NCI-H510A treated with DMSO at 0.1 percent for 48 hours (cell line): ENCODE data around the gene ADD1.
A peak's percentile ranks its signal among the peaks of the same experiment; 100 is the strongest.
"Not testable (repeated sequence)": the region's sequence is repeated elsewhere in the genome, so short reads cannot be mapped to it uniquely, and the experiment has no call there.

Source experiments
- DNase-seq: peaks from one replicate; lab custom pipeline; 2025; lab: John Stamatoyannopoulos, UW

The ADD1 gene

DNA sequence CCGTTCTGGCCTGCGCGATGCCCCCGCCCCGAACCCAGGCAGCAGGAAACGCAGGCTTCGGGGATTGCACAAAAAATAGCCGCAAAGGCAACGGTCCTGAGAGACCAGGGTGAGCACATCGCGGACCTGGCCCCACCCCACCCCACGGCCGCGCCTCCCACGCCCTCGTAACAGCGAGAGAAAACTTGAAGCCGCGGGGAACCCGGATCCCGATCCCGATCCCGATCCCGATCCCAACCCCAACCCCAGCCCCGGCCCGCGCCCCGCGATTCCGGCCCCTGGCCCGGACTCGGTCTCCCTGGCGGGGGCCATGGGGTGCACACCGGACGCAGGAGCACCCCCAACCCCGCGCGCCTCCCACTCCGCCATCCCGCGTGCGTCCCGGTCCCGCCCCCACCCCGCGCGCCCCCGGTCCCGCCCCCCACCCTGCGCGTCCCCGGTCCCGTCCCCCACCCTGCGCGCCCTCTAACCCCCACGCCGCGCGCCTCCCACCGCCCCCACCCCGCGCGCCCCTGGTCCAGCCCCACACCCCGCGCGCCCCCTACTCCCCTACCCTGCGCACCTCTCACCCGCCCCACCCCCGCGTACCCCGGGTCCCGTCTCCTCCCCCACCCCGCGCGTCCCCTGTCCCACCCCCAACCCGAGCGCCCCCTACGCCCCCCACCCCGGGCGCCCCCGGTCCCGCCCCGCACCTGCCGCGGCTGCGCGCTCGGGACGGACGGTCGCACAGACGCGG, 90.6 kb downstream of the ADD1 start:
- DNase-seq: no peak

DNA sequence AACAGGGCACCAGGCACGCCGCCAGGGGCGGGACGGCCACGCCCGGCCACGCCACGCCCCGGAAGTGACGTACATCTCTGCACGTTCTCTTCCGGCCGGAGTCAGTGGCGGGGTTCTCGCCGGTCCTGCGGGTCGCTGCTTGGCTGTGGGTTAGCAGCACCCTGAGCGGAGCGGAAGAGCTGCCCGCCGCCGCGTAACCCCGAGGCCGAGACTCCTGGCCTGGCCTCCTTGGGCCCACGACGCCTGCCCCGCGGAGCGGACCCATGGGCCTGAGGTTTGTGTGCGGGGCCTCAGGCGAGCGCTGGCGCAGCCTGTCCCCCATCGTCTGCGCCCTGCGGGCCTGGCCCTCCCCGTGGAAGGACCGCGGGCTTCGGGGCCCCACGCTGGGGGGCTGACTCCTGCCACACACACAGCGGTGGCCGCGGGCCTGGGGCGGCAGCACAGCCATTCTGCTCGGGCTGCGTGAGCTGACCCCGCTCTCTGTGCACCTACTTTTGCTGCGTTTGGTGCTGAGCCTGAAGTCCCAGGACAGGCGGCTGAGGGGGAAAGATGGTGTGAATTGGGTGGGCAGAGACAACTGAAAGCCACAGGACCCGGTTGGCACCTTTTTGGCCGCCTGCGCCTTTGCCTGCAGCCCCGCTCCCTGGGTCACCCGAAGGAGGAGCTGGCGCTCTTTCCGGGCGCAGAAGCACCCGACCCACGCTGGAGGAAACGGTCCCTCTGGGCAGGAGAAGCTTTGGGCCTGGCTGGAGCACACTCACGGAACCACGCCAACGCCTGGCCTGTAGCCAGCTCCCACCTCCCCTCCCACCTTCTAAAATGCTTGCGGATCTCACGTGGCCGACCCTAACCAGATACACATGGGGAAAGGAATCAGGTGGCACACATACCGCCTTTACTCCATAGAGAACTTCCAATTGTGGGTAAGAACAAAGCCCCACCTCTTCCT, 91.4 kb downstream of the ADD1 start:
- DNase-seq: peak; percentile 44

DNA sequence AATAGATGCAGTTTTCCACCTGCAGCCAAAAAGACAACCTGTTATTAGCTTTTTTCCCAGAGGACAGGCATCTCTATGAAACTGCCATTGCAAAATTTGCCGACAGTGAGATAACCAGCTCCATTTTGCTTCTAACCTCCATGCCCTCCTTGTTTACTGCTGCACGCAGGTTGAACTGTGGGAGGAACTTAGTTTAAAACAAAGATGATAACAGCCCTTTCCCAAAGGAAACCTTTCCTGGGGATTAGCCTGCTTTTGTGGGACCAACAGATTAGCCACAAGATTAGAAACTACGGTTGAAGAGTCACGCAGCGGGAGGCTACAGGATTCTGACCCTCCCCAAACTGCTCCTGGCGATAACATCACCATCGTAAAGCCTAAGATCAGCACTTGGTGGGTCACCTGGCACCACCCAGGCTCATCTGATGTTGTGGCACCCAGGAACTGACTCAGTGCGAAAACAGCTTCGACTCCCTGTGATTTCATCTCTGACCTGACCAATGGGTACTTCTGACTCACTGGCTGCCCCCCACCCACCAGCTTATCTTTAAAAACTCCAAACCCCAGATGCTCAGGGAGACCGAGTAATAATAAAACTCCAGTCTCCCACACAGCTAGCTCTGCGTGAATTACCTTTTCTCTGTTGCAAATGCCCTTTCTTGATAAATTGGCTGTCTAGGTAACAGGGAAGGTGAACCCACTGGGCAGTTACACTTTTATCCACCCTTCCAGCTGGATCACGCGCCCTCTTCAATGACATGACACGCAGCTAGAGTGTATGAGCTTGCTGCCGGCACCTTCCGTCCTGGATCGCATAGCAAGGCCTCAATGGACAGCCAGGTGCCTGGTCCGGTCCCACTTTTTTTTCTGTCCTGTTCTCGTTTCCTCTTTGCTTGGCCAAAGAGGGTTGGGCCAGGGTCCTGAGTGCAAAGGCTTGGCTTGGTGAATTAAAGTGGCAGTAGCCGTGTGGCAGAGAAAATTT, 92.4 kb downstream of the ADD1 start:
- DNase-seq: peak; percentile 5

DNA sequence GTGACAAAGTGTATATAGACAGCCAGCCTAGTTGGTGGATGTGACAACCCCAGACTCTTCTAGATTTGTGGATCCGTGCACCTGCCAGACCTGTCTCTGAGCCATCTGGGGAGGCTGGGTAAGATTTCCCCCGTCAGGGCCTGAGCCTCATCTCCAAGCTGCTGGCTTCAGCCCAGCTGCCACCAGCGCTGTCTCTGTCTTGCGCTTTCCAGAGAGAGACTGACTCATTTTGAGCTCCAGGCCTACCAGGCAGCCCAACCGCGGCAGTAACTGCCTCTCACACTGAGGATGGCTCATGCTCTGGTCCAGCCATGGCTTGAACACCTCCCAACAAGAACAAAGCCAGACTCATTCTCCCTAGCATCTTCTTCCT, 93.1 kb downstream of the ADD1 start:
- DNase-seq: no peak

DNA sequence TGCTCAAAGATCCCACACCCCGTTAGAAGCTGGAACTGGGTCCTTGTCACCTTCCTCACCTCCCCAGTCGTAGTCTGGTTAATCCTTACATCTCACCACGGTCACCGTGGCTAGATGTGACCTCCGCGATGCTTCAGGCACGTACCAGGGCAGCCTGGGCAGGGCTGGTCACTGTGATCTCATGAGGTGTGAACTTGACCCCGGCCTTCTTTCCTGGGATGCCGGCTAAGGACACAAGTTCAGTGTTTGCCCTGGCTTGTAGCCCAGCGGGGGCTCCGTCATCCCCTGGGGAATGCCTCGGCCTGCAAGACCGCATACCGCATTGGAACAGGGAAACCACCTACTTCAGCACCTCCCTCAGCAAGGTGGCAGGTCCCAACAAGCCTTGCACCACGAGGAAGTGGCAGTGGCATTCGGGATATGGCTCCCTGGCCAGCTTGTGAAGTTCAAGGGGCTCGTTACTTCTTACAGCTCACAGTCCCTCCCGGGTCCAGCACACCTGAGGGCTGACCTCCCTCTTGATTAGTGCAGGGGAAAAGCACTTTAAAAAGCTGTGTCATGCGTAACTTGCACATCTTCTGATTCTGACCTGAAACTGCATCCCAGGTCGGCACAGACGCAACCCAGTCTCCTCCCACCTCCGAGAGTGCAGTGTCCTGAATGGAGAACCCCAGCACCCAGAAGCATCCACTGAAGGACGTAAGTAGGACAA, 93.7 kb downstream of the ADD1 start:
- DNase-seq: no peak

DNA sequence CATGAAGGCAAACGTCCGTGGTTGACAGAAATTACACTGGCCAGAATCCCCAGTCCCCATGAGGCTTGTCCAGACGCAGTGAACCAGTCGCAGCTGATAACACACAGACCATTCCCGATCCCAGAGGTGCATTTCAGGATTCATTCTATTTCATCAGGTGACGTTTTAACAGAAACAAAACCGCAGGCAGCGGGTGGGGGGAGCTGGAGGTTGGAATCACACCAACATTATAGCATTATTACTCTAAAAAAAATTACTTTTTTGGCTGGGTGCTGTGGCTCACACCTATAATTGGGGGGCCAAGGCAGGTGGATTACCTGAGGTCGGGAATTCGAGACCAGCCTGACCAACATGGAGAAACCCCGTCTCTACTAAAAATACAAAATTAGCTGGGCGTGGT, 94.3 kb downstream of the ADD1 start:
- DNase-seq: no peak

DNA sequence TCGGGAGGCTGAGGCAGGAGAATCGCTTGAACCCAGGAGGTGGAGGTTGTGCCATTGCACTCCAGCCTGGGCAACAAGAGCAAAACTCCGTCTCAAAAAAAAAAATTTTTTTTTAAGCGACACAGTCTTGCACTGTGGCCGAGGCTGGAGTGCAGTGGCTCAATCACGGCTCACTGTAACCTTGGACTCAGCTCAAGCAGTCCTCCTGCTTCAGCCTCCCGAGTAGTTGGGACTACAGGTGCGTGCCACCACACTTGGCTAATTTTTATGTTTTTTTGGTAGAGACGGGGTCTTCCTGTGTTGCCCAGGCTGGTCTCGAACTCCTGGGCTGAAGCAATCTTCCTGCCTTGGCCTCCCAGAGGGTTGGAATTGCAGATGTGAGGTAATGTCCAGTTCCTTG, 94.8 kb downstream of the ADD1 start:
- DNase-seq: not testable (repeated sequence)

DNA sequence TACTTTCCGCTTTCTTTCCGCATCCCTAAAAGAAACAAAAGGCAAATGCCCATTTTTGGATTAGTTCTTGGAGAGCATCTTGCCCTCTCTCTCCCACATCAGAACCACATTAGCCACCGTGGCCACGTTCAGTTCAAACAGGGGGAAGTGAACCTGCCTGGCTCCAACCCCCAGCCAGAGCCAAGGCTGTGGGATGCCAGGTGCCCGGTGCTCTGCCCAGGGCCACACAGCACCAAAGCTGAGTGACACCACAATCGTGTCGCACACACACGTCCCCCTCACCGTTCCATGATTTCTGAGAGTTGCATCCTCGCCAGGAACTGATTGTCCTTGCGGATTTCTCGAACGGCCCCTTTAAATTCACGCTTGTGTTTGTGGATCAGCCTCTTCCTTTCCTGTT, 95.3 kb downstream of the ADD1 start:
- DNase-seq: no peak

DNA sequence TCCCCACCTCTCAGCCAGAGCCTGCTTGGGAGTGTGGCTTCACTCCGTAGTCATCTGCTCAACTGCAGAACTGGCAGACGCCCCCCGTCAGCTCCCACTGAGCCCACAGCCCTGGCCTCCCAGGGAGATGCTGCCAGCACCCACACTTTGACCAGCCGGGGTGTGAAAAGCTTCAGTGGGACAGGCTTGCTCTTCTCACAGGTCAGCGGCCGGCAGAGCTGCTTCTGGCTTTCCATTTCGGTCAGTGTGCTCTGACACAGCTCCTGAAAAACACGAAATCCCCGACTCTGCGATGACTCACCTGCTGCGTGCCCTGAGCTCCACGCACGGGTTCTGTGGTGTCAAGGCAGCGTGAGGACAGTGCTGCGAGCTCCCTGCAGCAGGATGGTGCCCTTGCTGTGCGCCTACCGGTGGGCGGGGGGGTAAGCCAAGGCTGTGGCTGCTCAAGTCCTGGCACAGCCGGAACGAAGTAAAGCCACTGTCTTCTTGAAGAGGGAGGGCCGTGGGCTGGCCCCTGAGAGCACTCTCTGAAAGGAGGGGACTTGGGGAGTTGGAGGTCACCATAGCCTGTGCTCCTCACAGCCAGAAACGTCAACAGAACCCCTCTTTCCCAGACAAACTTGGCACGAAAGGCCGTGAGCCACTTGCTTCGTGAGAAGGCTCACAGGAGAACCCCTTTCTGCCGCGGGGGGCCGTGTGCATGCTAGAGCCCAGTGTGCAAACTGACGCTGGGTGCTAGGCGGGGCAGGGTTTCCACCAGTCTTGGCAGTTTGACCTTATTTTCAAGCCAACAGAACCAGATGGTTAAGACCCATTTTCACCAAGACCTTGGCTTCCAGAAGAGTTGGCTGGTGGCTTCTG, 96.0 kb downstream of the ADD1 start:
- no peak for DNase-seq

DNA sequence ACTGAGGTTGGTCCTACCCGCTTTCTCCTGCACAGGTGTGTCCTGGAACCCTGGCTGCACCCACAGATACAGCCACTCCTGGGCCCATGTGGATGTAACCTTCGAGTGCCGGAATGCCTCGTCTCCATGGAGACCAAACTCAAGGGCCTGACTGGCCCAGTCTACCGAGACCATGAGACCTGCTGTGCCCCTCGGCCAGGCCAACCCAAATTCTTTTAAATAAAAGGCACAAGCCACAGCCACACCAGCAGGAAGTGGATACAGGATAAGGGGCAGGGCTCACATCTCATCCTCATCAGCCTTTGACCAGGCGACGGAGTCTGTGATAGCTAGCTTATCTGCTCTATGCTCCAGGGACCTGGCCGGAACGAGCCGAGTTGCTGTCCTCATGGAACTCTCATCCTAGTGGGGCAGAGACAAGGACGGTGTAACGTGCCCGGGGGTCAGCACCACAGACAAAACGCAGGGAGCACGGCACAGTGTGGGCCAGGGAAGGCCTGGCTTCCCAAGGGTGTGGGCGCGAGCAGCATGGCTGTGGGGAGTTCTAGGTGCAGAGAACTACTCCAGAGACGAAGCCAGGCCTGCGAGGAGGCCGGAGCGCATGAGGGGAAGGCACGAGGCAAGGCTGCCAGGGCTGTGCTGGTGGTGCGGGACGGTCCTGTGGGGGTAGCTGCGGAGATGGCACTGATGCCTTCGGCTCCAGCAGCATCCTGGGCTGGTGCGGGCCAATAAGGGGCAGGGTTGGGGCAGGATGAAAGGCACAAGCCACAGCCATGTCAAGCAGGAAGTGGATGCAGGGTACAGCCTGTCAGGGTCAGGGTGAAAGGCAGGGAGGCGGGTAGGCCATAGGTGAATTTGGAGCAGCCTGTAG, 96.9 kb downstream of the ADD1 start:
- no peak for DNase-seq

DNA sequence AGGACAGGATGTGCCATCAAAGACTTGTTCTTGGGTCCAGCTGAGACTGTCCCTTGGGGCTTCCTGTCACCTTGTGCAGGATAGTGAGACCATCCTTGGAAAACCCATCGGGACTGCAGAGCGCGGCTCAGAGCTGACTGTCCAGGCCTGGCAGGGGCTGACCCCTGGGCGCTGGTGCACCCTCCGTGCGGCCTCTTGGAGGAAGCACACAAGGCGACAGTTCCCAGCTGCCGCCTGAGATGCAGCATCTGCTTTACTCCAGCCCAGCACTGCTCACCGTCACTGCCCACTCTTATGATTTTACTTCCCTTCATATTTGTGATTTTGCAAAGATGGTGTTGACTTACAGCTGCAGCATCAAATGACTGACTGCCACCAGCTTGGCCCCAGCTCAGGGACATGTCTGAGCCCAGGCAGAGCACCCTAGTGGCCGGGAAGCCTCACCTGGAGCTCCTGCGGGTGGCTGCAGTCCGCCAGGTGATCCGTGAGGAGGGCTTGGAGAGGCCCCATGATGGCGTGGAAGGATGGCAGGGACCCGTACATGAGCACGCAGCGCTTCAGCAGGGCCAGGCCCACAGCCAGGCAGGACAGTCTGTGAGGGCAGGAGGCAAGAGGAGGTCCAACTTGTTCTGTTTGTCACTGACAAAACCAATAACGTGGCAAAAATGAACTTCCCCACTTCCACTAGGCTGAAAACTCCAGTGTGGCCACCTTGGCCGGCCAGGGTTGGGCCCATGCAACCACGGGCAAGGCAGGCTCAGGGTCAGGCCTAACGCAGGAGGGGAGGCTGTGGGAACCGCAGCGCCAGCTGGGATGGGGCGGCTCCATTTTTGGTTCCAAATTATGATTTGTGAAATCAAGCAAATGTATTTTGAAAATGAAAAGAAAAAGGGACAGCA, 97.7 kb downstream of the ADD1 start:
- DNase-seq: no peak

DNA sequence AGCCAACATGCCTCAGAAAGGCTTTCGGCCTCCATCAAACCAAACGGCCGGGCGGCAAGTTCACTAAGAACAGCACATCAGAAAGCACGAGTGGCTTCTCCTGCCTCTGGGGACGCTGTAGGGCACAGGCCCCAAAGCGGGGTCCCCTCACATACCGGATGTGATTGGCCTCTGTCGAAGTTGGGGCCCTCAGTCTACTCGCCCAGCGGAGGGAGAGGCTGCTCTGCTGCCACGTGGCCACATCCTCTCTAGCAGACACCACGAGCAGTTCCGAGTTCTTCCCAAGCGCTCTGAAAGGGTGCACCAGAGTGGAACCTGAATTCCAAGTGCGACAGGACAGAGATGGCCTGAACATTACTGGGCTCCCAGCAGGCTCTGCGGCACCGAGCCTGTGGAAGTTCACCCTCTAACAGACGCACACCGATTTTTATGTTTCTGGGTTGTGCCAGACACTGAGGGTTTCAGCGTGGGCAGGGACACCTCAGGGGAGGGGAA, 98.4 kb downstream of the ADD1 start:
- no peak for DNase-seq

DNA sequence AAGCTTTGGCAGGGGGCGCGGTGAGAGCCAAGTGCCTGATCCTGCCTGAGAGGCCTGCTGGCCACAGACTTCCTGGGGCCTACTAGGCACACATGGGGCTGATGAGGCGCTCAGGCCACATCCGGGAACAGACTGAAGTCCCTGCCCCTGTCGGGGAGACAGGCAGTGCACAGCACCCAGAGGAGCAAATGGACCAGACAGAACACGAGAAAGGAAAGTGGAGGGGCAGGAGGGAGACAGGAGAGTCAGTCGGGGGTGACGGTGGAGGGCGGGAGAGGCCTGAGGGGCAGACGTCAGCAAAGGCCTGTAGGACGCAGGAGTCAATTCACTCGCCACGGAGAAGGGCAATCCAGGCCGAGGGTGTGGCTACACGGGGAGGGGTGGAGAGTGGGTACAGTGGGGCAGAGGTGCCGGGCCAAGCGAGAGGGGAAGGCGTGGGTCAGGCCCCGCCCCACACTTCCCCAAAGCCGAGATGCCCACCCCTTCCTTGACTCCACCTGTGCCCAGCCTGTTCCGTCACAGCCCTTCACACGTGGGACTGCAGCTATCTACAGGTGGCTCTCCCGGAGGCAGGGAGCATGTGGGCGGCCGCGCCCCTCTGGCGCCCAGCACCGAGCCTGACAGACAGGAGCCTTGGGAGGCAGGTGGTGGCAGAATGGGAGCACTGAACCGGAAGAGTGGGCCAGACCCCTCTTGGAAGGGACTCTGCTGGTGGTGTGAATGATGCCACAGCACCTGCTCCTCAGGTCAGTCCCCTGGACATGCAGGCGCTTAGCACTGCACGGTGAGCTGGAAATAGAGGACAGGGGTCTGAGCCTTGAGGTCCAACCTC, 99.1 kb downstream of the ADD1 start:
- DNase-seq: no peak

DNA sequence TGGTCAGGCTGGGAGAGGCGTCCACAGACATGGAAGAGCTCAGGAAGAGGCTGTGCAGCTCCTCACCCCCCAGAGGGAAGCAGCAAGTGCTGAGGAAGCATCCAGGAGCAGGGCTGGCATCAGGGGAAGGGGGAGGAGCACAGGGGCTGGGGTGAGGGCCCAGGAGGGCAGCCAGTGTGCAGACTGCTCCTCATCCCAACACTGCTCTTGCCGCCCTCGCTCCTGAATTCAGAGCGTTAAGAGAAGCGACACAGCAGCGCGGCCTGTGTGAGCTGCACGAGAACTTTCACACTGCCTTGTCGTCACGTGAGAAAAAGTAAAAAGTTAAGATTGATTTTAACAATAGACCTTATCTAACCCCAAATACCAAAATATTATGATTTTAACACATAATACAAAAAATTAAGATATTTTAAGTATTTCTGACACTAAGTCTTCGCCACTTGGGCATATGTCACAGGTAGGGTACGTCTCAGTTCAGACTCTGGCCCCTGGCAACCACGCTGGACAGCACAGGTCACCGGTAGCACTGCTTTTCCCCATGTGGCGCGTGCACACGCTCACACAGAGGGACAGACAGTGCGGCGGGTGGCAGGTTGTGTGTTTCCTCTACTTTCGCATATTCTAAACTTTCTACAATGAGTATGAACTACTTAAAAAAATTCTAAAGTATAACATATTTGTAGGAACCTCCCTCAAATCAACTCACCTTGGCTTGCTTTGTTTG, 99.9 kb downstream of the ADD1 start:
- no peak for DNase-seq

DNA sequence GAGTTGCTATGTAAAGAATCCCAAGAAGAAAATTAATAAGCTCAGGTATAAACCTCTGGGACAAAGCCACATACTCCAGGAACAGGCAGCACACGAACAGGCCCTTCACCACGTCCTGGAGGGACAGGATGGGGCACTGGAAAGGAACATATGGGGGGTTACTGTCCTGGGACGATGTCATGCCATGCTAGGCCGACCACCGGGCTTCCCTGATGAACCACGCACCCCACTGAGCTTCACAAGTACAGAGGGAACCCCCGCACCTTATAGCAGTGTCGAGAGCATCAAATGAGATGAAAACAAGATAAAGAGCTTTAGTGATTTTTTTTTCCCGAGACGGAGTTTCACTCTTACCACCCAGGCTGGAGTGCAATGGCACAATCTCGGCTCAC, 100.4 kb downstream of the ADD1 start:
- DNase-seq: no peak
